Activated T-cell treated with anti-CD3 and anti-CD28 coated beads for 4 hours (primary cell): Measurements from ENCODE around the gene RRP1.

Experiments
- DNase-seq: peaks from one replicate; pipeline ENCODE4 v3.0.0-alpha.2; 2020

Gene RRP1

DNA sequence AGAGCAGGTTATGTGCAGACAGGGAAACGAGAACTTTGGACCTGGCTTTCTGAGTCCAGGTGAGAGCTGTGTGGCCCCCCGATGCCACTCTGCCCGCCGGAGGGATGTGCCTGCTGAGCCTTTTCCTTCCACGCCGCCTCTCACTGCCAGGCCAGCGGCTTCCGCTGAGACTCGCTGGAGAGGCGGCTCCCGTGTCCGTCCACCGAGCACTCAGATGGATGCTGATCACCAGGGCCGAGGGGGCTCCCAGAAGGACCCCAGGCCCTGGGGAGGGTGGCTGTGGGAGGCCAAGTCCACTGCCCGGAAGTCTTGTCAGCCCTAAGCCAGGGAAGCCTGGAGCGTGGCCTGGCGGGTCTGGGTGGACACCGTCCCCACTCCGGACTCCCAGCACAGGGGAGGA lies 29.7 kb upstream of the RRP1 start:
- DNase-seq: no peak

- DNase-seq: no peak
These were observed 28.9 kb upstream of the RRP1 start for GRCh38 chr21:43760391-43760958.

GRCh38 chr21:43761886-43762285 lies 27.5 kb upstream of the RRP1 start:
- DNase-seq: no peak

DNA sequence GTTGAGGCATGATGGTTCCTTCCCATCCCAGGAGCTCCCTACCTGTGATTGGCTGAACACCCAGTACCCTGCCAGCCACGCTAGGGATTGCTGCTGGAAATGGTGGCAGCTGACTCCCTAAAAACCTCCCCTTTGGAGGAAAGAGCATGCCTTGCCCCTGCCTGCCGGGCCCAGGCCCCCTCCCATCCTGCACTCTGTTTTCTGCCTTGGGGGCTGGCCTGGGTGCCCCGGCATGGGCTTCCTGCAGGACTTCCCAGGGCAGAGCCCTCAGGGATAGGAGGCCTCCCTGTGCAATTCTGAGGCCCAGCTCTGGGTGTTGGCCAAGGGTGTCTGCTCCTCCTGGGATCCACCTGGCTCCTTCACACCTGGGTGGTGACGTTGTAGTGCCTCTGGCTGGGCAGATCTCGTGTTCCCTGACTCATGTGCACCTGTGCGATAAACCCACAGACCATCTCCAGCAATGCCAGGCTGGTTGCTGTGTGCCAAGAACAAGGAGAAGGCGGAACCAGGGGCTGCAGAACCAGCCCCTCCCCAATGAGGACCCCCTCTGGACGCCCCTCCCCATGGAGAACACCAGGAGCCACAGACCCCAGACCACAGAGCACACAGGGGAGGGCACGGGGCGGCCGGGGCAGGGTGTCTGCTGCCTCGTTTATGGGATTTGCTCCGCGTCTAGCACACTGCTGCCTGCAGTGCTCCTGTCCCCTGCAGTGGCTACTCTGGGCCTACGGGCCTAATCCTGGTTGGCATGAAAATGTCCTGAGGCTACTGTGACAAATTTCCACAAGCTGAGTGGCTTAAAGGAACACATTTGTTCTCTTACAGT lies 26.9 kb upstream of the RRP1 start:
- no peak for DNase-seq

DNA sequence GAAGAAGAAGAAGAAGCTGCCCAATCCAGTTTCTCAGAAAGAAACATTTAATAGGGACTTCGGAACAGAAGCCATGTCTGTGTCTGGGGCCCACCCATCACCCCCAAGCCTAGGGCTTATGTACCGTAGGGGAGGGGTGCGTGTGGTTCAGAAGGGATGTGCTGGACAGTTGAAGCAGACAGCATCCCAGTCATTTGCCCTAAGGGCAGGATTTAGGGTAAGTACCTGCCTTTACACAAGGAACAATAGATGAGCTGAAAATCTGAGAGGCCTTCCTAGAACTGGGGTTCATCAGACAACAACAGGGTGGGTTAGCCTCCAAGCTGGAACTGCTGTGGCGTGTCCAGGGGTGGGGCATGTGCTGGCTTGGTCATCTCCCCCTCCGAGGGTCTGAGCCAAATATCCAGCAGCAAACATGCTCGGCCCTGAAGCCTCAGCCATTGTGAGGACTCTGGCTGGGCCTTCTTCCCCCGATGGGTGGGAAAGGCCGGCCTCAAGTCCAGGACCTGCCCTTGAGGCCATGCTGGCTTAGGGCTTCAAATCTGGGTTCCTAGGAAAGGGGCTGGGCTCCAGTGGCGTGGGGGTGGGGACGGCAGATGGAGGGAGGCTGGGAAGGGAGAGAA lies 25.4 kb upstream of the RRP1 start:
- DNase-seq: no peak

DNA sequence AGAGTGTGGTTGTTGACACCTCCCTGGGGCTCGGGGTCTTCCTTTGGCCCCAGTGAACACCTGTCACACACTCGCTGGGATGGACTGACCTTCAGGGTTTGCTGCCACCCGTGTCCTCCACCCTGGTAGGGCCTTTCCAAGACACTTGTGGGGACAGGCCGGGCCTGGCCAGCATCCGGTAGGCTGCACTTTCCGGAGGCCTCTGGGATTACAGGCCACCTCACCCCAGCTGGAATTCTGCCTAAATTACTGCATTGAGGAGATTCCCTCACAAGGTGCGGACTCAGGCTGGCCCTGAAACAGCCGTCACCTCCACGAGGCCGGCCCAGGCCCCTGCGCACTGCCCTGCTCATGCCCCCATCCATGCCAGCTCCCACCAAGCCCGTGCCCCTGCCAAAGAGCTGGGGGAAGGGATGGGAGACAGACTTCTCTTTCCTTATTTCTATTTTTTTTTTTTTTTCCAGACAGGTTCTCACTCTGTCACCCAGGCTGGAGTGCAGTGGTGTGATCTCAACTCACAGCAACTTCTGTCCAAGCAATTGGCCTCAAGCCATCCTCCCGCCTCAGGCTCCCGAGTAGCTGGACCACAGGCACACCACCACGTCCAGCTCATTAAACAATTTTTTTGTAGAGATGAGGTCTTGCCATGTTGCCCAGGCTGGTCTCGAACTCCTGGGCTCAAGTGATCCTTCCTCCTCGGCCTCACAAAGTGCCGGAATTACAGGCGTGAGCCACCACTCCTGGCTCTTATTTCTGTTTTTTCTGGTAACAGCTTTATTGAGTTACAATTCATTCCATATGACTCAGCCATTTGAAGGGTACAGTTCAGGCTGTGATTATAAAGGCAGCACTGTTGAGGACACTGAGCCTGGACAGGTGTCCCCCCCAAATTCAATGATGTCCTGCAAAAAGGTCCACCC lies 24.5 kb upstream of the RRP1 start:
- no peak for DNase-seq

DNA sequence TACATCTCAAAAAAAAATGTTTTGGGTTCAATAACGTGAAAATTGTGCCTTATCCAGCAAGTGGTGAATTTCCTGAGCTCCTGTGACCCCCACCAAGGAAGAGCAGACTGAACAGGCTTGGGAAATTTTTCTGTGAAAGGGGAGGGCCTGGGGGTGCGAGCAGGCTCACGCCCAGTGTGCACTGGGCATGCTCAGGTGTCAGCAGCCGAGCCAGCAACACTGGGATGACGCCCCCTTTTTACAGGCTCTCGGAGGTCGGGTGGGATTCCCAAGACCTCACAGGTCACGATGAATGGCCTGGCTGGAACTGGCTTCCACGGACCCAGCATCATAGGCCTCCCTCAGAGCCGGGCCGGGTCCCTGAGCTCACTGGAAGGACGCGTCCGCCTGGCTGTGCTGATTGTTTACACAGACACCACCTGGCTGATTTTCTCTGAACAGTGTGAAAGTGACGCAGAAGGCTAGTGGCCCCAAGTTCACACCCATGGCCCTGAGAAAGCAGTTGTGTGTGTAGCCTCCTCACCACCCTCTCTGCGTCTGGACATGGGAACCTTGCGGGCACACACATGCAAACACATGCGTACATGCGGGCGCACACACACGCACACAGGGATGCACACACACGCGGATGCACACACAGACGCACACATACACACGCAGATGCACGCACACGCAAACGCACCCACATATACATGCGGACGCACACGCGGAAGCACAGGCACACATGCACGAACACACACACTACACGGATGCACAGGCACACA lies 22.5 kb upstream of the RRP1 start:
- DNase-seq: no peak

DNA sequence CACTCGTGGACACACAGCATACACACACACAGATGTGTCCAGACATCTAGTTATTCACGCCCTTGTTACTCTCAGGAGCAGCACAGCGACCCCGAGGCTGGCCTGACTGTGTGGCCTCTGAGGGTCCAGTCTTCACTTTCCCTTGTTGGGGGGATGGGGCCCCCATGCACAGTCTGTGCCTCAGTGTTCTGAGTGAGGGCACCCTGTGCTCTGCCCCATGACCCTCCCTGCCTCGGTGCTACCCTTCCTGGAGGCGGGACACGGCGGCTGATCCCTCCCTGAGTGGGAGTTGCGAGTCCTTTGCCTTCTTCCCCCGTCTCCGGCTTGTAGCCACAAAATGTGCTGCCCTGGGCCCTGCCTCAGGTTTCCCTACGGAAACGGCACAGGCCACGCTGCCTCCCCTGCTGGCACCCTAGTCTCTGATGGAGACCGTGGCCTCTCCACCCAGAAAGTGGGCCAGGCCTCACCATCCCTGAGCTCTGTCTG lies 21.8 kb upstream of the RRP1 start:
- no peak for DNase-seq

DNA sequence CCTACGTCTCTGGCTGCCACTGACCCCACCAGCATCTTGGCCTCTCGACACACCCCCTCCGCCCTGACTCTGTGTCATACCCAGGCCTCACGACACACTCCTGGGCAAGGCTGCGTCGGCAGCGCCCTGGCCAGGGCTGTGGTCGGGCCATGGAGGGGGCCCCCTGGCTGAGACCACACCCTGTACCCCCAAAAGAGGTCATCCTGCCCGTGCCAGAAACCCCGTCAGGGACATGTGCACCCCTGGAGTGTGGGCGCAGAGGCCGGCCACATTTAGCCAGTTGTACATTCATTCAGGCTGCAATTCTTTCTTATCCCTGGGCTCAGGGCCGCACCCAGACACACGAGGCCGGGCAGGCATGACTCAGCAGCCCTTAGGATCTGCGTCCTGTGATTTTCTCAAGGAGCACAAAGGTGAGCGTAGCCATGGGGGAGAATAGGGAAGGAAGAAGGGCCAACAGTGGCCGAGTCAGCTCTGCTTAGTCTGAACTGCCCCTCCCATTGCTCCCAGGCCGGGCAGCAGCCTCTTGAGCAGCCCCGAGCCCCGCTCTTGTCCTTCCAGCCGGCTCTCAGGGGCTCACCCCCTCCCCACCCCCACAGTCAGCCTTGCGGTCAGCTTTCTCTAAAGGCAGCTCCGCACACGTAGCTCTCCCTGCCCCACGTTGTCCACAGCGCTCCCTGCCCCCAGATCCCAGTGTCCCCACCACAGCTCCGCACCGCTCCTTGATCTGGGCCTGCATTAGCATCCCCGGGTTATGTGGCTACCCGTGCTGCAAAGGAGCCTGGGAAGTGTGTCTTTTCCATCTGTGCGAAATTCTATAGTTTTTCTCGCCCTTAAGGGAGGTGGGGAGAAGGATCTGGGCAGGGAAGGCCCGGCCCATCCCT lies 21.2 kb upstream of the RRP1 start:
- DNase-seq: no peak

DNA sequence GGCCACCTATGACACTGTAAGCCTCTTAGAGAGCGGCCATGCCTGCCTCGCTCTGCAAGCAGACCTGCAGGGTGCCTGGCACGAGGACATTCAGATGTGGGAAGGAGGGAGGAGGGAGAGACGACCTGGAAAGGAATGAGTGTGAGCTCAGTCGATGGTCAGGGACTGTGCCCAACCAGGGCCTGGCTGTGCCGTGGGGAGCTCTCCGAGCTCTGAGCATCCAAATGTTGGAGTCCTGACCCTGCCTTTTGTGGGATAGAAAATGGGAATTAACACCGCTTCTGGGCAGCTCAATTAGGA lies 20.6 kb upstream of the RRP1 start:
- DNase-seq: no peak

GRCh38 chr21:43769325-43769958 lies 19.9 kb upstream of the RRP1 start:
- DNase-seq: no peak

DNA sequence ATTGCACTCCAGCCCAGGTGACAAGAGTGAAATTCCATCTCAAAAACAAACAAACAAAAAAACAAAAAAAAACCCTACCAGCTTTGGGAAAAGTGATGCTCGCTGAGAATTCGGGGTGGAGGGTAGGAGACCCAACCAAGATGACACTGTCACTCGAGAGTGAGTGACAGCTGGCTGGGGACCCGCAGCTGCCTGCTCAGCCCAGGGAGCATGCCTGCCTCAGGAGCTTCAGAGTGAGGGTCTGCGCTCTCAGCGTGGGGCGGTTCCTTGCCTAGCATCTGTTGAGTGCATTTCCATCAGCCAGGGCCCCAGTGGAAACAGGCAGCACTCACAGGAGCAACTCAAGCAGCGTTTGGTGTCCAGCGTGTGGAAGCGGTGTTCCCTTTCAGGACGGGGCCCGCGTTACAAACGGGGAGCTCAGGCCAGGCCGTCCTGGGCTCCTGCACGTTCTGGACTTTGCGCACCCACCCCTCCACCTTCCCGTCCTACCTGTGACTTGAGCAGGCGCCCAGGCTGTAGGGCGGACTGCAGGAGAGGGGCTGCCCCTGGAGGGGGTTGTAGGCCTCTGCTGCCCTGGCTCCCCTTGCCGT lies 19.2 kb upstream of the RRP1 start:
- no peak for DNase-seq

DNA sequence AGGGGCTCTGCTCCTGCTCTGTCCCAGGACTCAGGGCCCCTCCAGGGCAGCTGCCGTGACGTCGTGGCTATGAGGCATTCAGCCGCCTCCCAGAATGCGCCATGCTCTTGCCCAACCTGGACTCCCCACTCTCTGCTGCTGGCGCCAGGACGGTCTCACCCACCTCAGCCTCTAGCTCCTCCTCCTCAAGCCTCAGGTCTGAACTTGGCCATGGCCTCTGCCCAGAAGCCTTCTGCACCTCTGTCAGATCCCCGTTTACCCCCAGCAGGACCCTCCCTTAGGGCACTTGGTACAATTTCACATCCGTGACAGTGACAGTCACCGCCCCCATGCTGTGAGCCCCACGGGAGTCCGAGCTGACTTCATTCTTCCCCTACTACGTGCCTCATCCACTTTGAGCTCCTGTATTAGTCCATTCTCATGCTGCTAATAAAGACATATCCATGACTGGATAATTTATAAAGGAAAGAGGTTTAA lies 18.1 kb upstream of the RRP1 start:
- DNase-seq: no peak

- no peak for DNase-seq
These were observed 17.5 kb upstream of the RRP1 start for GRCh38 chr21:43771698-43772424.

- DNase-seq: no peak
These were observed 17.0 kb upstream of the RRP1 start for GRCh38 chr21:43772425-43772821.

DNA sequence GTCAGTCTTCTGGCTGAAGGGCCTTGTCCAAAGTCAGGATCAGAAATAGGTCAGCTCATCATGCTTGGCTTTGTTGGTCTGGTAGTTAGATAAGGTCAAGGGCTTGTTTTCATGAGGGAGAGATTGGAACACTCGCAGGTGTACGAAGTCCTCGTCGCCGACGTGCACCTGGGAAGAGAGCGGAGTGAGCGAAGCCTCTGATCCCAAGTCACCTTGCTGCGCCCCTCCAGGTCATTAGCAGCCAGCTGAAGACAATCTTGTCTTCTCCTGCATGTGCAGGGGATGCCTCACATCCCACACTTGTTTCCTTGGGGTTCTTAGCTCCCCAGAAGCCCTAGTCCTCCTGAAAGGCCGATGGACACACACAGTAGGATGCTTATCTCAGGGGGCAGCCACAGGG lies 15.2 kb upstream of the RRP1 start:
- DNase-seq: no peak

DNA sequence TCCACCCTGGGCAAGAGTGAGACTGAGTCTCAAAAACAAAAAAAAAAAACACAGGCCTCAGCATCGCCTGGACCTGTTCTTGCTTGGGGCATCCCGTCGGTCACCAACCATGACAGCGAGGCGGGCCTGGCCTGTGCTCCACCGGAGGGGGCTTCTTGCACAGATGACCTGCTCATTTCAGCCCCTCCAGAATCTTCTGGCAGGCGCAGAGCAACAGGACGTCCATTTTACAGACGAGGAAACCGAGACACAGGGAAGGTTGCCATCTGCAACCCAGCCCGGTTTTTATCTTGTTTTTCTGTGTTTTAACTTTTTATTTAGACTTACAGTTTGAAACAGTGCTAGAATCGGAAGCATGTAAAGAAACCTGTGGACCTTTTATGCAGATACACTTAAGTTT lies 14.2 kb upstream of the RRP1 start:
- no peak for DNase-seq

GRCh38 chr21:43775795-43776430 lies 13.5 kb upstream of the RRP1 start, which contains the start of gene CSTB:
CSTB (minus strand) TSS chr21:43776308; CDS start chr21:43776269, 39 bp downstream.
- DNase-seq: peak; percentile 73

- no peak for DNase-seq
These were observed 11.4 kb upstream of the RRP1 start for GRCh38 chr21:43777953-43778352.
